Measurements from ENCODE around the gene MACROH2A1. TPM values are rescaled to one million over a fixed set of nuclear protein-coding genes. Genes with fewer than 3 reads are reported as not detected.

MACROH2A1 gene
- 249 and 264 TPM in 2 replicates for total RNA-seq (2013; cell fraction: nucleolus; rRNA removed)
- total RNA-seq (2014; rRNA removed) (222 and 237 TPM in 2 replicates), total RNA-seq (2014; rRNA removed; fragmentation: Illumina TruSeq; extraction: Trizol) (187 TPM in 2 replicates), total RNA-seq (2021) (196 and 198 TPM in 2 replicates), polyA plus RNA-seq (2011; rRNA removed) (140 and 160 TPM in 2 replicates), polyA plus RNA-seq (2014; fragmentation: Illumina TruSeq; extraction: Trizol) (185 and 227 TPM in 2 replicates), polyA plus RNA-seq (2014; fragmentation: Nextera tagmentation; extraction: Ambion mirVana) (10 to 100 TPM; 45.7 to 77.2 TPM), polyA plus RNA-seq (2014; rRNA removed) (195 and 201 TPM in 2 replicates), polyA plus RNA-seq (2016; fragmentation: Nextera tagmentation; extraction: Ambion mirVana) (100 to 1,000 TPM; 224 to 230 TPM), polyA minus RNA-seq (2011; rRNA and poly(A)+ RNA removed) (100 and 128 TPM in 2 replicates), Bru-seq, nascent RNA (percentile 85 among the genes with signal in this experiment), BruChase-seq, experiment 1, labeled RNA remaining after a 6-hour chase (percentile 75 among the genes with signal in this experiment), BruChase-seq, experiment 2, labeled RNA remaining after a 2-hour chase (percentile 84 among the genes with signal in this experiment)
- 59.6 TPM for polyA plus RNA-seq (2011; ENCODE audit: low read depth)
- polyA plus RNA-seq (2011; cell fraction: cytosol; rRNA removed) = 147 and 202 TPM in 2 replicates
- 281 and 380 TPM in 2 replicates for polyA plus RNA-seq (2011; cell fraction: nucleus; rRNA removed)
- 89.0 and 90.7 TPM in 2 replicates for polyA plus RNA-seq (2012)
- polyA minus RNA-seq (2011; cell fraction: cytosol; rRNA and poly(A)+ RNA removed) = 41.8 and 48.6 TPM in 2 replicates
- polyA minus RNA-seq (2011; cell fraction: nucleus; rRNA and poly(A)+ RNA removed) = 101 and 204 TPM in 2 replicates
- long read RNA-seq, experiment 1, transcript H2AFY-217 (9 exons, 2,789 nt) = major isoform, 77 of 202 reads
- long read RNA-seq, experiment 1, partial matches to known transcripts = 7 of 202 reads
- long read RNA-seq, experiment 1, other reads (novel, unspliced or antisense) = 113 of 202 reads
- long read RNA-seq, experiment 2, full-length matches to known transcripts = 114 of 303 reads
- long read RNA-seq, experiment 2, partial matches to known transcripts = 26 of 303 reads
- long read RNA-seq, experiment 2, other reads (novel, unspliced or antisense) = 163 of 303 reads

DNA sequence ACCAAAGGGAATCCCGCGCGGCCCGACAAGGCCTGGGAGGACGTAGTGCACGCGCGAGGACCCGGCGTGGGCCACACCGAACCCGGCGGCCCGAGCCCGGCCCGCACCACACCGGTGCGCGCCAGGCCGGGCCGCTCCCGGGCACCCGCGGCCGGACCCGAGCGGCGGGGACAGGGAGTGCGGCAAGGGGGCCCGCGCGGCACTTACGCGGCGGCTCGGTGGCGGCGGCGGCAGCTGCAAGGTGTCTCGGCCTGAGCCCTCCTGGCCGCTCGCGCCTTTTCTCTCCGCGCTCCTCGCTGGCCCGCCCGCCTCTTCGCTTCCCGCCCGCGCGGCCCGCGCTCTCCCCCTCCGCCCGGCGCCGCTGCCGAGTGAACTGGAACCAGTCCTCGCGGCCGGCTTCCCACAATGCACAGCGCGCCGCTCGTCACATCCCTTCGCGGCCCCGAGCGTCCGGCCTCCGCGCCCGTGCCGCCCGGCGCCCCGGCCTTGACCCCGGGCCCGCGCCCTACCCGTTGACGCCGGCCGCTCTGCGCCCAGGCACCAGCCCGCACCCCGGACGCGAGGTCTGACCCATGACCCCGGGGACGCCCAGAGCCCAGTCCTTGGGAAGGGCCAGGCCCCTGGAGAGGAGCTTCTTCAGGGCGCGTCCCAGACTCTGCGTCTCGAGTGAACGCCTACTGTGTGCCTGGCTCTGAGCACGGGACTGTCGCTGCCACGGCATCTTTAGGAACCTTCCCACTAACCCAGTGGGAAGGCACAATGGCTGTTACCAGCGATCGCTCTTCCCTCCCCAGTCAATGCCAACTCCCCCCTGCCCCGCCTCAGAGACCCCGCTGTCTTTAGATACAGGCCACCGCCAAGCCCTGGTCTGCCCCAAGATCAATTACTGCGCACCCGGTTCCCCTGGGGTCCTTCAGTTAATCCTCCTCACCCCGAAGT, at the start of gene MACROH2A1:
Gene MACROH2A1 (minus strand): TSS at position 377 of the 939 bp plus-strand sequence. CDS start 10,138 bp downstream, outside the sequence.
- Histone ChIP-seq H3K36me3 (ENCODE audit: control insufficient read depth in 2 of 2, insufficient read depth in 2 of 2, low read length in 1 of 2) (no peaks in the 10 kb centered on the region), H3K4me1 (ENCODE audit: control insufficient read depth, insufficient read depth, low read length) (peaks cover 16% of the 10 kb centered on the region), H3K27me3 (replicated peaks in 1 of 2; ENCODE audit: control insufficient read depth in 2 of 2, insufficient read depth in 2 of 2, low read length in 1 of 2) (no peaks in the 10 kb centered on the region), H3K79me2 (ENCODE audit: control insufficient read depth, insufficient read depth, low read length) (peaks cover 54% of the 10 kb centered on the region), H2AFZ (ENCODE audit: control insufficient read depth, low read depth, low read length) (peak within 1 kb of the TSS; percentile 91), H3K27ac (ENCODE audit: control insufficient read depth, insufficient read depth) (peak within 1 kb of the TSS; percentile 90), H3K4me3 (peak within 1 kb of the TSS; percentile 80), H3K9me3 (replicated peaks; ENCODE audit: control insufficient read depth, insufficient read depth, low read length) (no peaks in the 10 kb centered on the region), H4K20me1 (ENCODE audit: control insufficient read depth, insufficient read depth) (0 out of 2 replicates have a peak, but pooled peaks cover 8% of the 10 kb centered on the region), H3K4me2 (ENCODE audit: control insufficient read depth, insufficient read depth) (peak within 1 kb of the TSS; percentile 93), H3K9ac (ENCODE audit: control insufficient read depth, insufficient read depth, low read length) (peak within 1 kb of the TSS; percentile 98)
- ATAC-seq (peak; percentile 88), DNase-seq (ENCODE audit: low read depth, low spot score) (no peak), FAIRE-seq (peak; percentile 27)
- ChIA-PET SMC1A (ENCODE audit: uncharacterized antibody, unreplicated experiment) (interaction anchor here (1.1 kb wide), 1 partner anchor 27 kb away, joined by 4 read pairs; no protein-coding TSS in a partner anchor), POLR2A (no interaction called here), RAD21 (ENCODE audit: unreplicated experiment) (no interaction called here), CTCF (no interaction called here)
- WGBS (ENCODE audit: insufficient coverage, insufficient replicate concordance, low lambda C conversion rate, missing lambda C conversion rate) = 3% methylated on average over 48 of the region's 109 CpGs
- intact Hi-C loops (cut with micrococcal nuclease; ENCODE audit: unreplicated experiment) = no loop called here
- no TSS peak for BruUV-seq (replicated peaks)
- in situ Hi-C loops (cut with MboI) = no loop called here
- TF ChIP-seq DPF2 (IDR thresholded peaks at IDR 0.05) (peak; percentile 98), EGR1 (IDR thresholded peaks at IDR 0.05; ENCODE audit: borderline replicate concordance in 1 of 2, low read depth in 2 of 2, low read length in 2 of 2) (peak in 1 of 2 experiments; percentile 62; a peak in 1 of 3 replicates), RB1 (IDR thresholded peaks at IDR 0.05; ENCODE audit: borderline replicate concordance) (peak; percentile 98; the same call in 1 of the 2 replicates), PAX5 (IDR thresholded peaks at IDR 0.05; ENCODE audit: borderline replicate concordance, low read depth, low read length) (peak; percentile 76), CEBPB (IDR thresholded peaks at IDR 0.05; ENCODE audit: borderline replicate concordance in 1 of 2, low read depth in 2 of 2, low read length in 2 of 2) (no peak), FOXM1 (IDR thresholded peaks at IDR 0.05; ENCODE audit: low read depth, low read length) (no peak), NR2F1 (conservative IDR thresholded peaks at IDR 0.05) (peak; percentile 98), HDGF (IDR thresholded peaks at IDR 0.05) (peak; percentile 57; the same call in 1 of the 2 replicates), KLF5 (IDR thresholded peaks at IDR 0.05; ENCODE audit: partially characterized antibody) (peak; percentile 31), IKZF1 (conservative IDR thresholded peaks at IDR 0.05) (peak; percentile 84), RAD51 (IDR thresholded peaks at IDR 0.05) (no peak), POU2F2 (IDR thresholded peaks at IDR 0.05; ENCODE audit: borderline replicate concordance, low read depth, low read length) (peak; percentile 68; the same call in 2 of the 3 replicates)
- TF ChIP-seq, protein P1, sequence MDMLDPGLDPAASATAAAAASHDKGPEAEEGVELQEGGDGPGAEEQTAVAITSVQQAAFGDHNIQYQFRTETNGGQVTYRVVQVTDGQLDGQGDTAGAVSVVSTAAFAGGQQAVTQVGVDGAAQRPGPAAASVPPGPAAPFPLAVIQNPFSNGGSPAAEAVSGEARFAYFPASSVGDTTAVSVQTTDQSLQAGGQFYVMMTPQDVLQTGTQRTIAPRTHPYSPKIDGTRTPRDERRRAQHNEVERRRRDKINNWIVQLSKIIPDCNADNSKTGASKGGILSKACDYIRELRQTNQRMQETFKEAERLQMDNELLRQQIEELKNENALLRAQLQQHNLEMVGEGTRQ (IDR thresholded peaks at IDR 0.05; ENCODE audit: borderline replicate concordance, low read depth, low read length) = no peak
- TF ChIP-seq, protein P2, sequence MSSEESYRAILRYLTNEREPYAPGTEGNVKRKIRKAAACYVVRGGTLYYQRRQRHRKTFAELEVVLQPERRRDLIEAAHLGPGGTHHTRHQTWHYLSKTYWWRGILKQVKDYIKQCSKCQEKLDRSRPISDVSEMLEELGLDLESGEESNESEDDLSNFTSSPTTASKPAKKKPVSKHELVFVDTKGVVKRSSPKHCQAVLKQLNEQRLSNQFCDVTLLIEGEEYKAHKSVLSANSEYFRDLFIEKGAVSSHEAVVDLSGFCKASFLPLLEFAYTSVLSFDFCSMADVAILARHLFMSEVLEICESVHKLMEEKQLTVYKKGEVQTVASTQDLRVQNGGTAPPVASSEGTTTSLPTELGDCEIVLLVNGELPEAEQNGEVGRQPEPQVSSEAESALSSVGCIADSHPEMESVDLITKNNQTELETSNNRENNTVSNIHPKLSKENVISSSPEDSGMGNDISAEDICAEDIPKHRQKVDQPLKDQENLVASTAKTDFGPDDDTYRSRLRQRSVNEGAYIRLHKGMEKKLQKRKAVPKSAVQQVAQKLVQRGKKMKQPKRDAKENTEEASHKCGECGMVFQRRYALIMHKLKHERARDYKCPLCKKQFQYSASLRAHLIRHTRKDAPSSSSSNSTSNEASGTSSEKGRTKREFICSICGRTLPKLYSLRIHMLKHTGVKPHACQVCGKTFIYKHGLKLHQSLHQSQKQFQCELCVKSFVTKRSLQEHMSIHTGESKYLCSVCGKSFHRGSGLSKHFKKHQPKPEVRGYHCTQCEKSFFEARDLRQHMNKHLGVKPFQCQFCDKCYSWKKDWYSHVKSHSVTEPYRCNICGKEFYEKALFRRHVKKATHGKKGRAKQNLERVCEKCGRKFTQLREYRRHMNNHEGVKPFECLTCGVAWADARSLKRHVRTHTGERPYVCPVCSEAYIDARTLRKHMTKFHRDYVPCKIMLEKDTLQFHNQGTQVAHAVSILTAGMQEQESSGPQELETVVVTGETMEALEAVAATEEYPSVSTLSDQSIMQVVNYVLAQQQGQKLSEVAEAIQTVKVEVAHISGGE (CRISPR knock-in tag; IDR thresholded peaks at IDR 0.05) = no peak
